NCI-H1417 treated with DMSO at 0.1 percent for 48 hours (cell line): ENCODE results near the gene PRUNE1.

Experiments
- DNase-seq: peaks from one replicate; lab custom pipeline; 2025; lab: John Stamatoyannopoulos, UW

Gene PRUNE1

DNA sequence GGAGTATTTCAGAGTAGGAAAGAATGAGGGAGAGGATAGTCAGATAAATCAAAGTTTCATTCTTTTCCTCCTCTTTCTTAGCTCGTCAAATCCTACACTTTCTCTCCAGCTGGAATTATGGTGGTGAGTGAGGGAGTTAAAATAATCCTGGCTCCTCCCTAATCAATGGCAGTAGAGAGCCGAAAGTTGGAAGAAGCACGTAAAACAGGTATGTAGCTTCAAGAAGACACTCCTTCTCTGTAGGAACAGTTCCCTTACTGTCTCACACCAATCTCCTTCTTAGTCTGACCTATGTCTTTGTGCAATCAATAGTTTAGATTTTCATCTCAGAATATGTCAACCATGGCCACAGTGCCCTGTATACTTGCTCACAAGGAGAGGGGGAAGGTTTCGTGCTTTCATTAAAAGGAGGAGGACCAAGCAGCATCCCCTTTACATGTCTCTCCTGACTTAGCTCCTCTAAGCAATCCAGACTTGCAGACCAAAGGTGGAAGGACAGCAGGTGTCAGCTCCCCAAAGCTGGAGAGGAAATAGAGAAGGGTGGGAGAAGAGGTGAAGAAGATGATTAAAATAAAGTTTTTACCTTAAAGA lies 2.4 kb upstream of the PRUNE1 start:
- no peak for DNase-seq

GRCh38 chr1:151006327-151007052 lies 1.8 kb upstream of the PRUNE1 start, which contains the start of gene MINDY1:
MINDY1 (minus strand) TSS chr1:151006902; CDS start chr1:151002617, 4,285 bp downstream.
- DNase-seq, result peak; percentile 40

GRCh38 chr1:151007853-151008243 lies 401 bp upstream of the PRUNE1 start:
- no peak for DNase-seq

- DNase-seq, result no peak
These were observed 948 bp downstream of the PRUNE1 start for GRCh38 chr1:151009206-151009587.

DNA sequence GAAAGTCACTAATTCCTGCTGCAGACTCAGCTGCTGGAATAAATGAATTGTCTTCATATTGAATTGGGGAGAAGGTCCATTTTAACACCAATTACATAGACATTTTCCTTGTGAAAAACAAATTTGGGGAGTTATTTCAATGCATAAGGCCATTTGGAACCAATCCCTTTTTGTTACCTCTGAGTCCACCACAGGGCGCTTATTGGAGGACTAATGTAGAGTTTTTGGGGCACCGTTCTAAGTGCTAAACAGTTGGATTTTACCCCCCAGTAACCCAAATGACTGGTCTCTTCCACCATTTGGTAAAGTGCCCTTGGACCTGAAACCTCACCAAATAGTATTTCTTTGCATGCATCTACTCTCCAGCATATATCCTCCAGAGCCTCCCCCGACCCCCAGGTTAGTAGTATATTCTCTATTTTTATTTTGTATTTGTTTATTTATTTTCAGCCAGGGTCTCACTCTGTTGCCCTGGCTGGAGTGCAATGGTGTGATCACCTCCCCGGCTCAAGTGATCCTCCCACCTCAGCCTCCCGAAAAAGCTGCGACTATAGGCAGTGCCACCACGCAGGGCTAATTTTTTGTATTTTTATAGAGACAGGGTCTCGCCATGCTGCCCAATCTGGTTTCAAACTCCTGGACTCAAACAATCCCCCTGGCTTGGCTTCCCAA lies 1.6 kb downstream of the PRUNE1 start:
- no peak for DNase-seq

GRCh38 chr1:151010346-151010726 lies 2.1 kb downstream of the PRUNE1 start:
- DNase-seq, result no peak

GRCh38 chr1:151011154-151011850 lies 3.1 kb downstream of the PRUNE1 start:
- no peak for DNase-seq

DNA sequence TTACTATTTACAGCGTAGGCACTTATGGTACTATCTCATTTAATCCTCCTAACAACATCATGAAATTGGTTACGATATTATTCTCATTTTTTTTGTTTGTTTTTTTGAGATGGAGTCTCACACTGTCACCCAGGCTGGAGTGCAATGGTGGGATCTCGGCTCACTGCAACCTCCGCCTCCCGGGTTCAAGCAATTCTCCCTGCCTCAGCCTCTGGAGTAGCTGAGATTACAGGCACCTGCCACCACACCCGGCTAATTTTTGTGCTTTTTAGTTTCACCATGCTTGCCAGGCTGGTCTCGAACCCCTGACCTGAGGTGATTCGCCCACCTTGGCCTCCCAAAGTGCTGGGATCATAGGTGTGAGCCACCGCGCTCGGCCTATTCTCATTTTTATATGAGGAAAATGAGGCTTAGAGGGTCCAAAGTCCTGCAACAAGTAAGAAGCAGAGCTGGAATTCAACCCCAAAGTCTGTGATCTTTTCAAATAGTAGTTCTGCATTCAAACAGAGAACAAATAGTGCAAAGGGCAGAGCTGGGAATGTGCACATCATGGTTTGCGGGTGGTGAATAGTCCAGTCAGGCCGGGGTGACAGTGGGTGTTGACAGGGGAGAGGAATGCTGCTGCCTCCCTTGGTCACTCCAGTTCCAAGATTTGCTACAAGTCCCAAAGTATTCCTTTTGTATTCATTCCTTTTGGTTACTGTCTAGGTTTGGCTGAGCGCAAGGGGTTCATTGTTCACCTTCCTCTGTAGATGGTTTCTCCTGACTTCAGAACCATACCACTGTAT lies 4.6 kb downstream of the PRUNE1 start:
- DNase-seq, result no peak

DNA sequence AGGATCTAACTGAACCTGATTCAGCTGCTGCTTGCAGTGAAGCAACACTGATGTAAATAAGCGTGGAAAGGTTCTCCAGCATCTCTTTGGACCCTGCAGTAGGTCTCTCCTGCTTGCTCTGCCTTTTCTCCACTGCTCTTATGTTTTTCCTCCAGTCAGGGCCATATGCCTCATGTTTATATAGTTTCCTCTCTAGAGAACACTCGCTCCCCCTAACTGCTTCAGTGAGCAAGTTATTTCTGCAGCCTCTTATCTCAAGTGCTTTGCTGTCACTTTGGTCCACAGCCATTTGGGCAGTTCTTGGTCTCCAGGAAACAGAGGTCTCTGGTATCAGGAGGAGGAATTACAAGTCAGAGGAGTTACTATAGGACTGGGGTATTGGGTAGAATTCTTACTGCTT lies 5.3 kb downstream of the PRUNE1 start:
- DNase-seq, result no peak

GRCh38 chr1:151024540-151025146 lies 16.4 kb downstream of the PRUNE1 start:
- no peak for DNase-seq

- no peak for DNase-seq
These were observed 18.2 kb downstream of the PRUNE1 start for GRCh38 chr1:151026460-151026859.

DNA sequence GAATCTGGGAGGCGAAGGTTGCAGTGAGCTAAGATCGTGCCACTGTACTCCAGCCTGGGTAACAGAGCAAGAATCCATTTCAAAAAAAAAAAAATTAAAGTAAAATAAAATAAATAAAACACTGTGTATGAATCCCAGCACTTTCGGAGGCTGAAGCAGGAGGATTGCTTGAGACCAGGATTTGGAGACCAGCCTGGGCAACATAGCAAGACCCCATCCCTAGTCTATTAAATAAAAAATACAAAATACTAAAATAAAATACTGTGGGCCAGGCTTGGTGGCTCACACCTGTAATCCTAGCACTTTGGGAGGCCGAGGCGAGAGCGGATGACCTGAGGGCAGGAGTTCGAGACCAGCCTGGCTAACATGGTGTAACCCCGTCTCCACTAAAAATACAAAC lies 23.9 kb downstream of the PRUNE1 start:
- DNase-seq, result no peak

DNA sequence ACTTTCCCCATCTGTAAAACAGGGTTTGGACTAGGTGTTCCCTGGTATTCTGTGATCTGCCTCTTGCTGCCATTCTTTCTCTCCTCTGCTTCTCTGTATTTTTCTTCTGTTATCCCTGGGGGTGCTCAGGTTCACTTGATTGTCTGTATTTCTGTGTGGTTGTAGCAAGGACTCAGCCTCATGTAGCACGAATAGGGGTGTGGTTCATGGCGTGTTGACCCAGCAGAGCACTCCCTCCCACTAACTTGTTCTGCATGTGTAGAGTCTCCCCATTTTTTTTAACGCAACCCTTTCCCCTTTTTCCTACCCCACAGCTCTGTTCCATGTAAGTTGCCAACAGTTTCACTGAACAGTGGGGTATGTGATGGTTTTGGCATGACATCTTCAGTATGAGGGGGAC lies 26.9 kb downstream of the PRUNE1 start:
- DNase-seq, result no peak

- no peak for DNase-seq
These were observed 28.1 kb downstream of the PRUNE1 start, which contains the start of gene BNIPL for GRCh38 chr1:151036356-151036755. BNIPL (plus strand) TSS chr1:151036586; CDS start chr1:151036726, 140 bp downstream.

DNA sequence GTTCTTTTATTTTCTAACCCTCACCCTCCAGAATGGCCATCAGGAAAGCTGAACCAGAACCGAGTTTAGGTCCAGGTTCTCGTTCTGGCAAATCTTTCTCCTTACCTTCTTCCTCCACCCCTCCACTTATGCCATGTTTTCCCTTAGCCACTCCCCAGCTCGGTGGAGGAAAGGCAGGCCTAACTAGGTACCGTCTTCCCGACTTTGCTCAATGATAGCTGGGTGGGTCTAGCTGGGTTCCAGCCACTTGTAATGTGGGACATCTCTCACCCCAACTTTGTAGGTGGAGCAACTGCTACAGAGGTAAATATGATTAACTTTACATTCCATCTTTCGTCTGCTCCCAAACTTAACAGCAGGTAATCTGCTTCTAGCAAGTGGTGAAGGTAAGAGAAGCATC lies 28.8 kb downstream of the PRUNE1 start:
- DNase-seq, result no peak

- no peak for DNase-seq
These were observed 31.3 kb downstream of the PRUNE1 start for GRCh38 chr1:151039521-151039920.

DNA sequence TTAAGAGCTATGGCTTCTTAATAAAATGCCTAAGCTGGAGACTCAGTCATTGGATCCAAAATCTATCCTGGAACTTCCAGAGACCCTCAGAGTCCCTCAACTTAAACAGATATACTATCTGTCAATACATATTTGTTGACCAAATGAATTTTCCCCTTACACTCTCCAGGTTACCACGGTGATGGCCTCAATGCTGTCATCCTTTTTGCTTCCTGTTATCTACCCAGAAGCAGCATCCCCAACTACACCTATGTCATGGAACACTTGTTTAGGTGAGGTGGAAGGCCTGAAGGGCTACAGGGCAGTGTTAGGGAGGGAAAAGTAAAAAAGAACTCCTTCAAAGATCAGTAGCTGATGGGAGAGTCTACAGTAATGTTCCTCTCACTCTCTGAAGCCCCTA lies 34.9 kb downstream of the PRUNE1 start:
- DNase-seq, result no peak

DNA sequence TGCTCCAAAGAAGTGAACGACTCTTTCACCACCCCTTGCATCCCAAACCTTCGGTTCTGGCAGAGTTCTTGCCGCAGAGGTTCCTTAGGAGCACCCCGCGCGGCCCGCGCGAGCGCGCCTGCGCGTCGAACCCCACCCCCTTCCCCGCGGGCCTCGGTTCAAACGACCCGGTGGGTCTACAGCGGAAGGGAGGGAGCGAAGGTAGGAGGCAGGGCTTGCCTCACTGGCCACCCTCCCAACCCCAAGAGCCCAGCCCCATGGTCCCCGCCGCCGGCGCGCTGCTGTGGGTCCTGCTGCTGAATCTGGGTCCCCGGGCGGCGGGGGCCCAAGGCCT lies 39.3 kb downstream of the PRUNE1 start, which contains the start of gene C1orf56:
Gene C1orf56, plus strand, starts transcription at position 161 of the 334 bp plus-strand sequence. Its CDS starts 97 bp downstream, at position 258.
- DNase-seq, result no peak

DNA sequence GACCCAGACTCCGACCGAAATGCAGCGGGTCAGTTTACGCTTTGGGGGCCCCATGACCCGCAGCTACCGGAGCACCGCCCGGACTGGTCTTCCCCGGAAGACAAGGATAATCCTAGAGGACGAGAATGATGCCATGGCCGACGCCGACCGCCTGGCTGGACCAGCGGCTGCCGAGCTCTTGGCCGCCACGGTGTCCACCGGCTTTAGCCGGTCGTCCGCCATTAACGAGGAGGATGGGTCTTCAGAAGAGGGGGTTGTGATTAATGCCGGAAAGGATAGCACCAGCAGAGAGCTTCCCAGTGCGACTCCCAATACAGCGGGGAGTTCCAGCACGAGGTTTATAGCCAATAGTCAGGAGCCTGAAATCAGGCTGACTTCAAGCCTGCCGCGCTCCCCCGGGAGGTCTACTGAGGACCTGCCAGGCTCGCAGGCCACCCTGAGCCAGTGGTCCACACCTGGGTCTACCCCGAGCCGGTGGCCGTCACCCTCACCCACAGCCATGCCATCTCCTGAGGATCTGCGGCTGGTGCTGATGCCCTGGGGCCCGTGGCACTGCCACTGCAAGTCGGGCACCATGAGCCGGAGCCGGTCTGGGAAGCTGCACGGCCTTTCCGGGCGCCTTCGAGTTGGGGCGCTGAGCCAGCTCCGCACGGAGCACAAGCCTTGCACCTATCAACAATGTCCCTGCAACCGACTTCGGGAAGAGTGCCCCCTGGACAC lies 39.8 kb downstream of the PRUNE1 start:
- DNase-seq, result no peak

GRCh38 chr1:151048645-151049032 lies 40.4 kb downstream of the PRUNE1 start:
- DNase-seq, result no peak

- no peak for DNase-seq
These were observed 41.2 kb downstream of the PRUNE1 start for GRCh38 chr1:151049458-151049857.
